ENCODE measurements around the gene SPTBN5.

Gene SPTBN5

GRCh38 chr15:41904541-41905005 lies 10.7 kb upstream of the SPTBN5 start:
- DNase-seq (ENCODE audit: low read depth, low spot score): peak; percentile 92

- DNase-seq (ENCODE audit: low read depth, low spot score): no peak
Measured at GRCh38 chr15:41903782-41904181, 9.9 kb upstream of the SPTBN5 start.

- no peak for DNase-seq (ENCODE audit: low read depth, low spot score)
Measured at GRCh38 chr15:41901431-41901830, 7.6 kb upstream of the SPTBN5 start.

GRCh38 chr15:41900526-41901380 lies 6.9 kb upstream of the SPTBN5 start:
- no peak for DNase-seq (ENCODE audit: low read depth, low spot score)

- no peak for DNase-seq (ENCODE audit: low read depth, low spot score)
Measured at GRCh38 chr15:41899854-41900442, 6.1 kb upstream of the SPTBN5 start.

- DNase-seq (ENCODE audit: low read depth, low spot score): peak; percentile 84
Measured at GRCh38 chr15:41897363-41897799, 3.5 kb upstream of the SPTBN5 start.

- no peak for DNase-seq (ENCODE audit: low read depth, low spot score)
Measured at GRCh38 chr15:41896566-41896965, 2.7 kb upstream of the SPTBN5 start.

GRCh38 chr15:41895957-41896356 lies 2.1 kb upstream of the SPTBN5 start:
- no peak for DNase-seq (ENCODE audit: low read depth, low spot score)

GRCh38 chr15:41895491-41895890 lies 1.6 kb upstream of the SPTBN5 start:
- no peak for DNase-seq (ENCODE audit: low read depth, low spot score)

- DNase-seq (ENCODE audit: low read depth, low spot score): peak; percentile 48
Measured at GRCh38 chr15:41894791-41895463, 1.1 kb upstream of the SPTBN5 start.

- no peak for DNase-seq (ENCODE audit: low read depth, low spot score)
Measured at GRCh38 chr15:41894251-41894790, 468 bp upstream of the SPTBN5 start.

- DNase-seq (ENCODE audit: low read depth, low spot score): no peak
Measured at GRCh38 chr15:41892621-41893421, 1.0 kb downstream of the SPTBN5 start.

- no peak for DNase-seq (ENCODE audit: low read depth, low spot score)
Measured at GRCh38 chr15:41891946-41892345, 1.9 kb downstream of the SPTBN5 start.

- DNase-seq (ENCODE audit: low read depth, low spot score): peak; percentile 45
Measured at GRCh38 chr15:41891226-41891625, 2.6 kb downstream of the SPTBN5 start.

- no peak for DNase-seq (ENCODE audit: low read depth, low spot score)
Measured at GRCh38 chr15:41890050-41890690, 3.7 kb downstream of the SPTBN5 start.

- DNase-seq (ENCODE audit: low read depth, low spot score): no peak
Measured at GRCh38 chr15:41888662-41889253, 5.1 kb downstream of the SPTBN5 start.

GRCh38 chr15:41887893-41888292 lies 6.0 kb downstream of the SPTBN5 start:
- DNase-seq (ENCODE audit: low read depth, low spot score): no peak

GRCh38 chr15:41887161-41887560 lies 6.7 kb downstream of the SPTBN5 start:
- DNase-seq (ENCODE audit: low read depth, low spot score): no peak

- no peak for DNase-seq (ENCODE audit: low read depth, low spot score)
Measured at GRCh38 chr15:41886741-41887140, 7.1 kb downstream of the SPTBN5 start.

- DNase-seq (ENCODE audit: low read depth, low spot score): no peak
Measured at GRCh38 chr15:41885841-41886240, 8.0 kb downstream of the SPTBN5 start.
